ENCODE data around the gene LRRC59.

- no peak for TF ChIP-seq CTCF (IDR thresholded peaks at IDR 0.05)
- TF ChIP-seq POLR2A (IDR thresholded peaks at IDR 0.05): no peak
Observed at GRCh38 chr17:50363217-50364060, 33.9 kb downstream of the LRRC59 start.

All from sigmoid colon (tissue), 3 donors.